HepG2 (cell line): ENCODE data around the gene CIITA. TPM values are rescaled to one million over a fixed set of nuclear protein-coding genes. Genes with fewer than 3 reads are reported as not detected.
A peak's percentile ranks its signal among the peaks of the same experiment; 100 is the strongest.

ENCODE experiments used
- BCLAF1 ChIP-seq: fragments of 450-650 bp; IDR thresholded peaks from 2 replicates; pipeline ENCODE4 v1.6.1; 2017; ENCODE audit warnings: mild to moderate bottlenecking
- KDM5A ChIP-seq: fragments of 200-600 bp; sonication (generic); IDR thresholded peaks from 2 replicates; pipeline ENCODE4 v1.7.0; 2018; ENCODE audit warnings: antibody characterized with exemption, mild to moderate bottlenecking, low read length, borderline replicate concordance
- NR0B2 ChIP-seq: sonication (generic); formaldehyde crosslinking; IDR thresholded peaks from 2 replicates; pipeline ENCODE4 v1.4.0; 2020; ENCODE audit warnings: mild to moderate bottlenecking, missing genetic modification reagents
- PAF1 ChIP-seq: IDR thresholded peaks from 2 replicates; pipeline ENCODE4 v1.6.1; 2016; ENCODE audit warnings: missing genetic modification reagents, missing compliant biosample characterization
- SALL1 ChIP-seq: sonication (generic); formaldehyde crosslinking; IDR thresholded peaks from 2 replicates; pipeline ENCODE4 v1.8.0; 2022; ENCODE audit warnings: mild to moderate bottlenecking, missing genetic modification reagents
- SKI ChIP-seq: fragments of 450-650 bp; IDR thresholded peaks from one replicate; pipeline ENCODE4 v1.6.1; 2018; ENCODE audit warnings: mild to moderate bottlenecking; ENCODE audit not compliant: partially characterized antibody
- TEAD2 ChIP-seq: sonication (generic); formaldehyde crosslinking; IDR thresholded peaks from 2 replicates; pipeline ENCODE4 v1.9.0; 2021; ENCODE audit warnings: missing genetic modification reagents
- ZNF30 ChIP-seq: sonication (generic); formaldehyde crosslinking; IDR thresholded peaks from 2 replicates; pipeline ENCODE4 v1.5.0; 2020; ENCODE audit warnings: mild to moderate bottlenecking, missing genetic modification reagents
- ZNF432 ChIP-seq: sonication (generic); formaldehyde crosslinking; IDR thresholded peaks from 2 replicates; pipeline ENCODE4 v1.5.0; 2020; ENCODE audit warnings: missing genetic modification reagents, mild to moderate bottlenecking, borderline replicate concordance
- ZNF441 ChIP-seq: sonication (generic); formaldehyde crosslinking; IDR thresholded peaks from 2 replicates; pipeline ENCODE4 v1.7.0; 2021; ENCODE audit warnings: missing genetic modification reagents, borderline replicate concordance
- polyA plus RNA-seq, 8 experiments: library from polyadenylated mRNA; depleted of rRNA in 3 of 8; stranded (reverse) in 7 of 8; unstranded in 1 of 8; fragments of >200 nt; fragmentation: Illumina TruSeq in 4 of 8; extraction: Trizol in 4 of 8; gene quantifications; 2 replicates each; pipeline versions ENCODE4 v1.2.1 to v1.2.3, GENCODE V29; 2011 to 2016; ENCODE audit warnings: low read depth in 4 of 8, missing spikeins in 1 of 8, mixed read lengths in 1 of 8; ENCODE audit not compliant: insufficient read depth in 1 of 8
- total RNA-seq, 5 experiments: library from RNA; depleted of rRNA; stranded (reverse); fragments of >200 nt; fragmentation: Illumina TruSeq; extraction: Trizol; gene quantifications; 2 replicates each; pipeline ENCODE4 v1.2.3, GENCODE V29; 2016; ENCODE audit warnings: low read depth in 1 of 5
- TF ChIP-seq, protein P1 (sequence below): sonication (generic); formaldehyde crosslinking; IDR thresholded peaks from 2 replicates; pipeline ENCODE4 v1.5.1; 2020; ENCODE audit warnings: mild to moderate bottlenecking, moderate library complexity, missing genetic modification reagents
- TF ChIP-seq, protein P2 (sequence below): sonication (generic); formaldehyde crosslinking; IDR thresholded peaks from 2 replicates; pipeline ENCODE4 v1.4.0; 2020; ENCODE audit warnings: low read depth, missing genetic modification reagents
- TF ChIP-seq, protein P3 (sequence below): sonication (generic); formaldehyde crosslinking; IDR thresholded peaks from 2 replicates; pipeline ENCODE4 v1.4.0; 2020; ENCODE audit warnings: missing genetic modification reagents
- TF ChIP-seq, protein P4 (sequence below): sonication (generic); formaldehyde crosslinking; IDR thresholded peaks from 2 replicates; pipeline ENCODE4 v1.5.0; 2020; ENCODE audit warnings: missing genetic modification reagents, mild to moderate bottlenecking, borderline replicate concordance

CIITA gene
- total and polyA plus RNA-seq, 2 of the 13 experiments (the other 11 are each of a cell fraction or from before 2014, with no cell fraction given): 0.08 to 0.09 TPM

- TF ChIP-seq NR0B2 (CRISPR knock-in tag) (0 out of 2 replicates have a peak, but pooled peaks have one; percentile 59), PAF1 (CRISPR knock-in tag) (no peak), KDM5A (0 out of 2 replicates have a peak, but pooled peaks have one; percentile 15), ZNF432 (0 out of 2 replicates have a peak, but pooled peaks have one; percentile 41), SALL1 (CRISPR knock-in tag) (peak; percentile 40; the same call in 1 of the 2 replicates), BCLAF1 (no peak), SKI (no peak), ZNF30 (peak; percentile 90; the same call in 1 of the 2 replicates), ZNF441 (CRISPR knock-in tag) (peak; percentile 45; the same call in 1 of the 2 replicates), TEAD2 (CRISPR knock-in tag) (0 out of 2 replicates have a peak, but pooled peaks have one; percentile 53)
- TF ChIP-seq, protein P1, sequence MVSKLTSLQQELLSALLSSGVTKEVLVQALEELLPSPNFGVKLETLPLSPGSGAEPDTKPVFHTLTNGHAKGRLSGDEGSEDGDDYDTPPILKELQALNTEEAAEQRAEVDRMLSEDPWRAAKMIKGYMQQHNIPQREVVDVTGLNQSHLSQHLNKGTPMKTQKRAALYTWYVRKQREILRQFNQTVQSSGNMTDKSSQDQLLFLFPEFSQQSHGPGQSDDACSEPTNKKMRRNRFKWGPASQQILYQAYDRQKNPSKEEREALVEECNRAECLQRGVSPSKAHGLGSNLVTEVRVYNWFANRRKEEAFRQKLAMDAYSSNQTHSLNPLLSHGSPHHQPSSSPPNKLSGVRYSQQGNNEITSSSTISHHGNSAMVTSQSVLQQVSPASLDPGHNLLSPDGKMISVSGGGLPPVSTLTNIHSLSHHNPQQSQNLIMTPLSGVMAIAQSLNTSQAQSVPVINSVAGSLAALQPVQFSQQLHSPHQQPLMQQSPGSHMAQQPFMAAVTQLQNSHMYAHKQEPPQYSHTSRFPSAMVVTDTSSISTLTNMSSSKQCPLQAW (CRISPR knock-in tag): peak; percentile 17; the same call in 1 of the 2 replicates
- TF ChIP-seq, protein P2, sequence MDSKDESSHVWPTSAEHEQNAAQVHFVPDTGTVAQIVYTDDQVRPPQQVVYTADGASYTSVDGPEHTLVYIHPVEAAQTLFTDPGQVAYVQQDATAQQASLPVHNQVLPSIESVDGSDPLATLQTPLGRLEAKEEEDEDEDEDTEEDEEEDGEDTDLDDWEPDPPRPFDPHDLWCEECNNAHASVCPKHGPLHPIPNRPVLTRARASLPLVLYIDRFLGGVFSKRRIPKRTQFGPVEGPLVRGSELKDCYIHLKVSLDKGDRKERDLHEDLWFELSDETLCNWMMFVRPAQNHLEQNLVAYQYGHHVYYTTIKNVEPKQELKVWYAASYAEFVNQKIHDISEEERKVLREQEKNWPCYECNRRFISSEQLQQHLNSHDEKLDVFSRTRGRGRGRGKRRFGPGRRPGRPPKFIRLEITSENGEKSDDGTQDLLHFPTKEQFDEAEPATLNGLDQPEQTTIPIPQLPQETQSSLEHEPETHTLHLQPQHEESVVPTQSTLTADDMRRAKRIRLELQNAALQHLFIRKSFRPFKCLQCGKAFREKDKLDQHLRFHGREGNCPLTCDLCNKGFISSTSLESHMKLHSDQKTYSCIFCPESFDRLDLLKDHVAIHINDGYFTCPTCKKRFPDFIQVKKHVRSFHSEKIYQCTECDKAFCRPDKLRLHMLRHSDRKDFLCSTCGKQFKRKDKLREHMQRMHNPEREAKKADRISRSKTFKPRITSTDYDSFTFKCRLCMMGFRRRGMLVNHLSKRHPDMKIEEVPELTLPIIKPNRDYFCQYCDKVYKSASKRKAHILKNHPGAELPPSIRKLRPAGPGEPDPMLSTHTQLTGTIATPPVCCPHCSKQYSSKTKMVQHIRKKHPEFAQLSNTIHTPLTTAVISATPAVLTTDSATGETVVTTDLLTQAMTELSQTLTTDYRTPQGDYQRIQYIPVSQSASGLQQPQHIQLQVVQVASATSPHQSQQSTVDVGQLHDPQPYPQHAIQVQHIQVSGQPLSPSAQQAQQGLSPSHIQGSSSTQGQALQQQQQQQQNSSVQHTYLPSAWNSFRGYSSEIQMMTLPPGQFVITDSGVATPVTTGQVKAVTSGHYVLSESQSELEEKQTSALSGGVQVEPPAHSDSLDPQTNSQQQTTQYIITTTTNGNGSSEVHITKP: no peak; the same call in none of the 2 replicates
- TF ChIP-seq, protein P3, sequence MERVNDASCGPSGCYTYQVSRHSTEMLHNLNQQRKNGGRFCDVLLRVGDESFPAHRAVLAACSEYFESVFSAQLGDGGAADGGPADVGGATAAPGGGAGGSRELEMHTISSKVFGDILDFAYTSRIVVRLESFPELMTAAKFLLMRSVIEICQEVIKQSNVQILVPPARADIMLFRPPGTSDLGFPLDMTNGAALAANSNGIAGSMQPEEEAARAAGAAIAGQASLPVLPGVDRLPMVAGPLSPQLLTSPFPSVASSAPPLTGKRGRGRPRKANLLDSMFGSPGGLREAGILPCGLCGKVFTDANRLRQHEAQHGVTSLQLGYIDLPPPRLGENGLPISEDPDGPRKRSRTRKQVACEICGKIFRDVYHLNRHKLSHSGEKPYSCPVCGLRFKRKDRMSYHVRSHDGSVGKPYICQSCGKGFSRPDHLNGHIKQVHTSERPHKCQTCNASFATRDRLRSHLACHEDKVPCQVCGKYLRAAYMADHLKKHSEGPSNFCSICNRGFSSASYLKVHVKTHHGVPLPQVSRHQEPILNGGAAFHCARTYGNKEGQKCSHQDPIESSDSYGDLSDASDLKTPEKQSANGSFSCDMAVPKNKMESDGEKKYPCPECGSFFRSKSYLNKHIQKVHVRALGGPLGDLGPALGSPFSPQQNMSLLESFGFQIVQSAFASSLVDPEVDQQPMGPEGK (CRISPR knock-in tag): peak; percentile 22; the same call in 1 of the 2 replicates
- TF ChIP-seq, protein P4, sequence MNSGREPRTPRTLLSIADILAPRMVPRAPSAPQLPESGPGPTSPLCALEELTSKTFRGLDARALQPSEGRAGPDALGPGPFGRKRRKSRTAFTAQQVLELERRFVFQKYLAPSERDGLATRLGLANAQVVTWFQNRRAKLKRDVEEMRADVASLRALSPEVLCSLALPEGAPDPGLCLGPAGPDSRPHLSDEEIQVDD (CRISPR knock-in tag): no peak; the same call in 1 of the 2 replicates
Observed at GRCh38 chr16:10941127-10941933, 64.3 kb downstream of the CIITA start (continued).
